ENCODE data around the gene STX3.
"Not testable (repeated sequence)": the region's sequence is repeated elsewhere in the genome, so short reads cannot be mapped to it uniquely, and the experiment has no call there.

The STX3 gene

DNA sequence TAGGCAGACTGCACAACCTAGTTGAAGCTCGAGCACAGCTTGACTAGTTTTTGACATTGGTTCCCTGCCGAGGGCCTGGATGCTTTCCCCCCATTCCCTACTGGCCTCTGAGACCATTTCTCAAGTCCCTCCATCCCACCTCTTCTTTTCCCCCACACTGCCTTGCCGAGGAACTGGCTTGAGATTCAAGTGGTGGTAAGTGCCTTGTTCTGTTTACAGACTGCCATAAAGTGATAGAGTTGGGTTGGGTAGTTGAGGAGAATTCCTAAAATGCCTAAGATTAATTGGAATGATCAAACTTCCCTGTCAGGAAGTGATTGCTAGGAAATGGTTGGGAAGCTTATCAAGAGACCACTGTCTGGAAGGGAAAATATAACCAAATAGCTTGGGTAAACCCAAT lies 39.2 kb downstream of the STX3 start:
- DNase-seq: no peak

DNA sequence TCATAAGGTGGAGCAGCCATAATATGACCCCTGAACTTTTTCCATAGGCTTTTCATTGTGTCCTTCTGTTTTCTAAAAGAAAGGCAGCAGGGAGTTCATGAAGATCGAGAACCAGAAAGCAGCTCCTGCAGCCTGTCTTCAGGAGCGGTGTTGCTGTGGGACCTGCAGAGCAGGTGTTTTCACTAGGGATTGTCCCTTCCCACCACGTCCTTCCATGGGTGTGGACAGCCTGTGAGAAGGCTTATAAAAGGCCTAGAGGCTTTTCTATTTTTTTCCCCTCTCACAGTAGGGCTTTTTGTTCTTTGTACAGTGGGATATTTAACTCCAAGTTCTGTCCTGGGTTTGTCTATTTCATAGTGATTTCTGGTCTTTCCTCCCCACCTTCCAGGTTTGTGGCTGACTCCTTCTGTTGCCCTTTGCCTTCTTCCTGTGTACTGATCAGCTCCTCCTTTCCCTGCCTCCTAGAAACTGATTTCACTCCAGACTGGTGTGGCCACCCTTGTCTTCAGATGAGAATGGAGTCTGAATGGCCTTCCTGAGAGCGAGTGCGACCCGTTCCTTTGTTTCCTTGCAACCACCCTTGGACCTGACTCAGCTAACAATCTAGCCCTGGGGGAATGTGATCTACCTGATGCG lies 45.3 kb downstream of the STX3 start:
- DNase-seq: no peak

DNA sequence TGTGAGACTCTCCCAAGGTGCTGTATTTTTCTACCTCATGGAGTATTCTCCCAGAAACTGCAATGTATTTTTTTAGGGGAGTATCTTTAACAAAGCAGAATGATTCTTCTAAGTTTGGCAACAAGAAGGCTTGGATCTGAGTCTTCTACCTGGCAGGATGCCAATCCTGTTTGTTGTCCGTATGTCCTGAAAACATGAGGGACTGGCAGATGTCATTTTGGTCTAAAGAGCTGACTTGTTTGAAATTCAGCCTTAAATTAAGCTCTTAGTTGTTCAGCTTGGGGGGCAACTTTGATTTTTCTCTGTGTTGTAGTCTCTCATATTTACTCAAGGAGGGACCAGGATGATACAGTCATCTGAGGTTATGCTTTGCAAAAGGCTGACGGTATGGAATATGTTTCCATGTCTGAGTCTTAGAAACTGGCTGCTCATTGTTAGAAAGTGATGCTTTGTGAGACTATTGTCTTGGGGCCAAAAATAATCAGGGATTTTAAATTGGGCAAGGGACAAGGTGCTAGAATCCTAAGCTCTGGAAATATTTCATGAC lies 46.1 kb downstream of the STX3 start:
- DNase-seq: no peak

DNA sequence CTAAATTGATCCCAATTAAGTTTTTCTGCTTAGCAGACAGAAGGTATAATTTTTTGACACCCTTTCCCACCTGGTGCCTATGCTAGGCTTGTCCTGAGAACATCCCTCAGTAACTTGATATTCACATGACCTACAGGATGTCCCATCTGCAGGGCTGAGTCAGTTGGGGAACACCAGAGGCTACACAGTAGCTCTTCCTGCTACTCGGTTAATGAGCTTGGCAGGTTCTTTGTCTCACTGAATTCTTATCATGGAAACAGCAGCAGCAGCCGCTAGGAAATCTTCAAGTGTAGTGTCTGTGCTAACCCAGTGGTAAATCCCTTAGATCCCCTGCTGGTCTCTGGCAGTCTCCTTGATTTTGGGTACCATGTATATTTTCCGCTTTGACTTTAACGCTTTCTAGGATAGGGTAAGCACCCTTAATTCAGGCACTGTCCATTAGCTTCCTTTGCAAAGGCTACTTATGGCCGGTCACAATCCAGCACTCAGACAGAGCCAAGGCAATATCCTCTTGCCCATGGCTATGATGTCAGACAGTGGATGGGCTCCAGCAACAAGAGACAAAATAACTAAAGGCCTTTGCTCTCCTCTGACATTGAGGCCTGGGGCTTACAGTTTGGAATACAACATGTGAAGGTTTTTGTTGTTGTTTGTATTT lies 46.9 kb downstream of the STX3 start:
- DNase-seq: no peak

DNA sequence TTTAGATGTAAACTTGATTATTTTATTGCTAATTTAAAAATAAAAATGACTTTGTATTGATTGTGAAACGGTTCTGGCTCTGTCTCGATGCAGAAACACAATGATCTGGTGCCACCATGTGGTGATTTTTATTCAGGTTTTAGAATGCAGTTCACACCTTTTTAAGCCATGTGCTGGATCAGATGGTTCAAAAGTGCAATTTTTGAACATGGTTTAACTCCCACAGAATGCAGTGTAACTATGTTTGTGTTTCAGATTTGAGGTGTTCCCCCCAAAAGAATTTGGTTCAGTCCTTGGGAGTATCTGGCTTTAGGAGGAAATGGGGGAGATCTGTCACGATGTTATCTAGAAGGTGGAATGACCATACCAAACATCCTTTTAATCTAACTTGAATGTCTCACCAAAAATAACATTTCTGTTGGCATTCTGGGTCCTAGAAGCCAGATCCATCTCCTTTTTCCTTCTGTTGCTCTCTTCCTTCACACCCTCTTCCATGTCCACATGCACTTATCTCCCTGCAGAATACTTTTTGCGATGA lies 47.5 kb downstream of the STX3 start:
- DNase-seq: peak; percentile 30

DNA sequence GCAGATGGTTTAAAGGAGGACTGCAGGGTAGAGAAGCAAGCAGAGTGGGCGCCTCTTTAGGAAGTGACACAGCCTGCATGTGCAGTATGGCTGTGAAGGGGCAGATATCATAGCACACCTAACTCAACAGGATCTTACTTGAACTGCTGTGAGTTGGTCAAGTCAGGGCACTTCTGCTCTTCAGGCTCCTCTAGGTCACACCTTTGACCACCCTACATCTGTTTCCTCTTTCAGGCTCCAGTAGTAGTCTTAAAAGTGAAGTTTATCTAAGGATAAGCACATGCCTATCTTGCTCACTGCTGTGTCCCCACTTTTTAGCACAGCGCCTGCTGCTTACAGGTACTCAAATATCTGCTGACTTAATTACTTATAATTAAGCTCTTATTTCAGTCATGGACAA lies 48.9 kb downstream of the STX3 start:
- DNase-seq: no peak

DNA sequence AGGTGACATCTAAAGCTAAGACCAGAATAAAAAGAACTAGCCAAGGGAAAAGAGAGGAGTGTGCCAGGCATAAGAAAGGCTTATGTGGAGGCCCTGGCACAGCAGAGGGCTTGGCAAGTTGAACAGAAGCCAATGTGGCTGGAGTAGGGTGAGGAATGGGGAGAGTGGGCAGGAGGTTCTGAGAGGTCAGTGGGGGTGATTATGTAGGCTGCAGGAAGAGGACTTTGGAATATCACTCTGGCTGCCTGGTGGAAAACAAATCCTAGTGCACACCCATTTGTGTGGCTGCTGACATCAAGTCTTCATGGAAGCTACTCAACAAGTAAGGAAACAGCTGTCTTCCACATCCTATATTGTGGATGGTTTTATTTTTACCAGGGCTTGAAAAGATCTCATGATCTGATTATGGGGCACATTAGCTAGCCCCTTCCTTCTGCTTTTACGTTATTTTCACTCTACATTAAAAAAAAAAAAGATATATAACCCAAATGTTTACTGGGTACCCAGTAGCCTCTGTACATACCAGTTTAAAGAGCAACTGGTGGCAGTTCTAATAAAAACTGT lies 52.0 kb downstream of the STX3 start:
- no peak for DNase-seq

DNA sequence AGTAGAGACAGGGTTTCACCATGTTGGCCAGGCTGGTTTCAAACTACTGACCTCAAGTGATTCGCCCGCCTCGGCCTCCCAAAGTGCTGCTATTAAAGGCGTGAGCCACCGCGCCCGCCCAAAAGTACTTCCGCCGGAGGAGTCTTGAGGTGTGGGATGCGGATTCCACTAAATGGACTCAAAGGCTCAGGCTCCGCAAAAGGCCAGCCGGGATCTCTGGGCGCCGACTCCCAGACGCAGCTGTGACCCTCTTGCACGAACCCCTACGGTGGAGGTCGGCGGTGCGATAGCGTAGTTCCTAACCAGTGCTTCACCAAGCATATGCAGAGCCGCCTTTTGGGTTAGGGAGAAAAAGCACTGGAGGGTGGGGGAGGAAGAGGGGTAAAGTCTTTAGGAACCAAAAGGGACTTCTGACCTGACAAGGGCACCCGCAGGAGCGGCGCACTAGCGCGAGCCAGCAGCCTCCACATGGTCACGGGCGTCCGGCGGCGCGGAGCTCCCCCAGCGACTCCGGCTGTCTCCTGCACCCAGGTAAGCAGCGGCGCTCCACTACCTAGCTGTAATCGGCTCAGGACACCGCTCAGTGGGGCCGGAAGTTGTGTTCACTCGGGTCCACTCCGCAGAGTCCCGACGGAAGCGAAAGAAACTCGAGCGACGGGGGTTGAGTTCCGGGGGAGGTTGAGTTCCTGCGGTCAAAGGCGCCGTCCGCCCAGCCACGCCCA lies 55.2 kb downstream of the STX3 start, which contains the start of gene MRPL16:
MRPL16 (minus strand) TSS at position 590 of the 722 bp plus-strand sequence; CDS start at position 470, 120 bp downstream.
- DNase-seq: peak; percentile 44

DNA sequence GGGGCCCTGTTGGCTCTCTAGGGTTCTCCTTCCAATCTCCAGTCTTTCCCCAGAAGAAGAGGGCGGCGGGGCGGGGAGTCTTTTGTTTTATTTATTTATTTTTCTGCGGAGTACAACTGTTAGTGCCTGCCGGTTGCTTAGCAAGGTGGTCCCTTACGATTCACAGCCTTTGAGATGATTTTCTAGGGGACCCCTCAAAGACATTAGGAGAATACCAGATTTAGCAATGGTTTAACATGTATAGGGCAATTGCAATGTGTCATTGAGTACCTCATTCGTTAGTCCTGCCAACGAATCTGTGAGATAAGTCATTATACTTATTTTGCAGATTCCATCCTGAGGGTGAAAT lies 55.7 kb downstream of the STX3 start:
- peak; percentile 40 for DNase-seq

DNA sequence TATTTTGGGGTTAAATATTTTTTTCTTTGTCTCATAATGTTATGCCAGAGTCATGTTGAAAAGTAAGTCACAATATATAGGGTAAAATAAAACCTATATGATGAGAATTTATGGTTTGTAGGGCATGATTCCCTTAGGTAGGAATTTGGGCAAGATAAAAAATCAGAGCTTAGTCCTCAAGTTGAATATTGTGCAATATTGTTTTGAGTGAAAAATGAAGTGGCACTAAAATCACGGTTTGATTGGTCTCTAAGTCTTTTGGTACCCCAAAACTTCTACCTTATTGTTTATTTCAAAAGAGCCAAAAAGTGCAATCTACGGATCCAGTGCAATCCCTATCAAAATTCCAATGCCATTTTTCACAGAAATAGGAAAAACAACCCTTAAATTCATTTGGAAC lies 57.0 kb downstream of the STX3 start:
- DNase-seq: no peak

DNA sequence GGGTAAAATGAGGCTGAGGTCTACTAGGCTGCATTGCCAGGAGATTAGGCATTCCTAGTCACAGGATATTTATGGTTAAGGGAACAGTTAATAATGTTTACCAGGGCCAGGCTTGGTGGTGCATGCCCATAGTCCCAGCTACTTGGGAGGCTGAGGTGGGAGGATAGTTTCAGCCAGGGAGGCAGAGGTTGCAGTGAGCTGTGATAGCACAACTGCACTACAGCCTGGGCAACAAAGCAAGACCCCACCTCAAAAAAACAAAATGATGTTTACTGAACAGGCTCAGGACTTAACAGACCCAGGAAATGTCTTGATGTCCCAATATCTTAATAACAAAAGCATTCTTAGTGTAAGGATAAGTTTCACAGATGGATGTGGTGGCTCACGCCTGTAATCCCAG lies 58.2 kb downstream of the STX3 start:
- no peak for DNase-seq

DNA sequence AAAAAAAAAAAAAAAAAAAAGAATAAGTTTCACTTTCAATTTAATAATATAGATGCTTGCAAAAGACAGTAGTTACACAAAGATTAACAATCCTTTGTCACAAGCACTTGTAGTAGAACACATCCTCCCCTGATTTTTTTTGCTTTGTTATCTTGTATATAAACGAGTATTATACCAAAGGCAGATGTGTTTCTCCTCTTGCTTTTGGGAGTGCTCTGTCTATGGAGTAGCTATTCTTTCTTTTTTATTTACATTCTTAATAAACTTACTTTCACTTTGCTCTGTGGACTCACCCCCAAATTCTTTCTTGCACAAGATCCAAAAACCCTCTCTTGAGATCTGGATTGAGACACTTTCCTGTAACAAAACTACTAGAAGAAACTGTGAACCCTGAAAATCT lies 58.8 kb downstream of the STX3 start:
- no peak for DNase-seq

DNA sequence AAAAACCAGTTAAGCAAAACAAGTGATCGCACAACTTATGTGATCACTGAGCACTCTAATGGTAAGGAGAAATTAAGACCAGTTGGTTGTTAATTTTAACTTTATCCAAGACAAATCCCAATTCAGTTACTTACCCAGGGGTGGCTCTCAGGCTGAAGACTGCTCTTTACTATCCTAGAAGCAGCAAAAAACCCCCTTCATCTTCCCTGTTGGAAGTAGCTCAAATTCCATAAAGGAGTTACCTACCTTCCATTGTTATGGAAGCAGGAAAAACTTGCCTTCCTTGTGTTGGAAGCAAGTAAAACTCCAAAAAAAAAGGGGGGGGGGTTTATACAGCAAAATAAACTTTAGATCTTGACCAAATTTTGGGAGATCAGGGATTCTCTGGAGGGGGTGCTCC lies 60.6 kb downstream of the STX3 start:
- DNase-seq: no peak

DNA sequence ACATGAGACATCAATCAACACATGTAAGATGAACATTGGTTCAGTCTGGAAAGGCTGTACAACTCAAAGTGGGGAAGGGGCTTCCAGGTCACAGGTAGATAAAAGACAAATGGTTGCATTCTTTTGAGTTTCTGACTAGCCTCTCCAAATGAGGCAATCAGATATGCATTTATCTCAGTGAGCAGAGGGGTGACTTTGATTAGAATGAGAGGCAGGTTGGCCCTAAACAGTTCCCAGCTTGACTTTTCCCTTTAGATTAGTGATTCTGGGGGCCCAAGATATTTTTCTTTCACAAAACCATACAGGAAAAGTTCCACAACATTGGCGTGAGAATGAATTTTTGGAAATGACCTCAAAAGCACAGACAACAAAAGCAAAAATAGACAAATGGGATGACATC lies 61.3 kb downstream of the STX3 start:
- DNase-seq: not testable (repeated sequence)

DNA sequence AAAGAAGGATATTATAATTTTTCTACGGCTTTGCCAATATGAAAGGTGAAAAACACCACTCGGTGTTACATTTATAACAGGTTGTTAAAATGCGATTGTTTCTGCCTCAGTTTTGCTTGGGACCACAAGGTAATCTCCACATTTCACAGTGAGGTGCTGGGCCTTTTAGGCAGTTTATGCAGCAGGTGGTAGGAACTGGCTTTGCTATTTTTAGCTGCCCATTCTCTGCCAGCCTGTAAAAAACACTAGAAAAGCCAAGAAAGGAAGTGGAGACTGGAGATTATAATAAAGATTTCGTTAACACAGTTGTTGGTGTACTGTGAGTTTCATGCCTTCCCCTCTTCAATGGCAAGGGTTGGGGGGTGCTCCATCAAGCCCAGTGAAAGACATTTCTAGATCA lies 63.4 kb downstream of the STX3 start:
- DNase-seq: no peak

DNA sequence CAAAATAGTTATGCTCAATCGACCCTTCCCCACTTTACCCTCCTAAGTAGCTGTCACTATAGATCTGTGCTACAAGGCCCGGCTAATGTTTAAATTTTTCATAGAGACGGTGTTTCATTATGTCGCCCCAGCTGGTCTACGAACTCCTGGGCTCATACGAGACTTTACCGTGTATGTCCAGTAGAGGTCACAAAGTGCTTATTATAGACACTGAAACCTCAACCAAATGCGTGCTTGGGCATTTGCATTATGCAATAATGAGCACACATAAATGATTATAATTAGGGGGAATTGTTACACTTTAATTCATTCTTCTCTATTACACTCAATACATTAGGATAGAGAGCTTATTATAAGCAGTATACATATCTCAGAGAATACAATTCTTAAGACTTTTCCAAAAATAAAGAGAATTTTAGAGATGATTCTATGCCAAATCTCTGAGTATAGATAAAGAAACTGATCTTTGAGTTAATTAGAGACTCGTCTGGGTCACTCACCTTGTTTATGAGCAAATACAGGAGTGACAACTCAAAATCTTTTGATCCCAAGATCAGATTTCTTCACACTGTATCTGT lies 67.9 kb downstream of the STX3 start:
- peak; percentile 7 for DNase-seq

DNA sequence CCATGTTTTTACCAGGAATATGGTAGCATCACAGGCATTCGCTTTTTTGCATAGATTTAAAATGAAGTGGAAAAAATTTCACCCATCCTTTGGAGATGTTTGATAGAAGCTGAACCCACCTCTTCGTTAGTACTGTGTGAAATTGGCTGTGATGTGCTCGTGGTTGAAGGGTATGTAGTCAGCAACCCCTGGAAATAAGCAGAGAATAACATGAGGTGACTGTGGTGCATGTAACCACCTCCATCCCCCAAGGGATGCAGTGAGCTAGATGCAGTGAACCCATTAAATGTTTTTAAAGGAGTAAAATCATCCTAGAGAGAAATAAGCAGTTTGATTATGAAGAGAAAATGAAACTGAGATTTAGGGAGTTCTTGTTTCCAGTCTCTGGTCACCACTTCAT lies 74.2 kb downstream of the STX3 start:
- DNase-seq: no peak

DNA sequence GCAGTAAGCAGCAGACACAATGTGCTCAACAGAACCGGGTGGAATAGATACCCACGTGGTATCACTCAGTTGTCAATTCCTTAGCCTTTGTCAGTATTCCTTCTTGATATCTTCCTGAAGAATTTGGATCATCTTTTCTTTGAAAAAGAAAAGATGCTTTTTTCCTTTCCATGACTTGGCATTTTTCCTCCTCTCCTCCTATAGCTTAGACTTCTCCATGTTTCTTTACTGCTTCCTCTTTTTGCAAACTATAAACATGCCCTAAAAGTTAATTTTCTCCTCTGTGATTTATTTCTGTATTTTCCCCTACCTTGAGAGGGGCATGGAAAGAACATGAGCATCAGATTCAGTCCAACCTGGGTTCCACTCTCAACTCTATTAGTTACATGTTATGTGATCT lies 78.4 kb downstream of the STX3 start:
- DNase-seq: no peak

DNA sequence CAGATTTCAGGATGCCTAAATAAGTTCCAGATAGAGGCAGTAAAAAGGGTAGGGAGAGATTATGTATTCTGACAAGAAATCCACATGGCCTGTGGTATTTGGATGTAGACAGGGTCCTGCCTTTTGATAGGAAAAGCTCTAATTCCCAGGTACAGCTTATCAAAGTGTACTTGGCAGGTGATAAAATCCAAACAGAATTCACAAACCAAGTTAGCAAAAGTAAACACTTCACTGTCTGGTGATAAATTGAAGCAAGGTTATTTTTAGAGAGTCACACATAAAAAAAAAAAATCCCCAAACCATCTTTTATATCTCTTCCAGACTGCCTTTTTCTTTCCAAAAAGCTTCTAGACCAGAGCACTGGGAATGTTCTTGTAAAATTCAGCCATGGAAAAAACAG lies 84.4 kb downstream of the STX3 start:
- no peak for DNase-seq

DNA sequence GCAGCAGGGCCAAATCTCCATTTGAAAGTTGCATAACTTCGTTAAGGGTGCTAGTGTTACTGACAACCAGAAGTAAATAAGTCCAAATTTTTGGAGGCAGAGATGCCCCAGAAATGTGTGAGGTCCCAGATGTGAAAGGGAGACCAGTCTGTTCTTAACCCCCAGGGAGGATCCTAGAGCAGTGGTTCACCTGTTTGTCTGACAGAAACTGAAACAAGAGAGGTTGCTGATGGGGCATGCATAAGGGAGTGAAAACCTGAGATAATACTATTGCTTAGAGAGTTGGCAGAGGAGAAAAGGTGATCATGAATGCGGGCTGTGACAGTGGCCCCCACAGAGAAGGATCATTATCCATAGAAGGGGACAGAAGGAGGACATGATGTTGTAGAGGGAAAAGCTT lies 86.3 kb downstream of the STX3 start:
- no peak for DNase-seq

DNA sequence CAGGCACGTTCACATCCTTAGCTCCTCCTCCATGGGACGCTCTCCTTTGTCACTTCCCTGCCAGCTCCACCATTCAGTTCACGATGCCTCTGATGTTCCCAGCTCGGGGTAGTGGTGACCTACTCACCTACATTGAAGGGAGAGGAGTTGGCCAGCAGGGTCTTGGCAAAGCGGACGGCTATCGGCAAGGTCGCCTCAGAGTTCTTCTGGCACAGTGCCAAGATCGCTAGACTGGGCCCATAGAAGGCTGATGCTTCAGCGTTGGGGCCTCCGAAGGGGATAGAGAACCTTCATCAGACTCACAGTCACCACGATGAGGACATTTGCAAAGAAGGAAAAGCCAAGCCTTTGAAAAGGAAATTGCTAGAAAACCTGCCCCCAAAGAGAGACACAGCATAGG lies 87.1 kb downstream of the STX3 start:
- DNase-seq: no peak

DNA sequence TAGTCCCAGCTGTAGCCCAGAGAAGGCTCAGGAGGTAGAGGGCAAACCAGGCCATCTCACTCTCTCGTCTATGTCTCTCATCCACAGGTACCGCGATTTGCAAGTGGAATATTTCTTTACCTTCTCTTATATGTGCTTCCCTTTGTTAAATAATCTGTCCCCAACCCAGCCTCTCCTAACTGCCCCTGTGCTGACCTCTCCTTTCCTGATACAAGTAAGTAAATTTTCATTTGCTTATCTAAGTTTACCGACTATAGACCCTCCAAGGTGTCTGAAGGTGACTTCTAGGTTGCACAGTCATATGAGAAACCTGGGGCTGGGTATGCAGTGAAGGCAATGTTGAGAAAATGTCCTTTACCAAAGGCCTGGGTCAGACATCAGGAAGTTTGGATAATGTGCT lies 90.2 kb downstream of the STX3 start, which contains the start of gene CBLIF:
CBLIF (minus strand) TSS at position 101 of the 400 bp plus-strand sequence; CDS start at position 55, 46 bp downstream.
- DNase-seq: no peak

DNA sequence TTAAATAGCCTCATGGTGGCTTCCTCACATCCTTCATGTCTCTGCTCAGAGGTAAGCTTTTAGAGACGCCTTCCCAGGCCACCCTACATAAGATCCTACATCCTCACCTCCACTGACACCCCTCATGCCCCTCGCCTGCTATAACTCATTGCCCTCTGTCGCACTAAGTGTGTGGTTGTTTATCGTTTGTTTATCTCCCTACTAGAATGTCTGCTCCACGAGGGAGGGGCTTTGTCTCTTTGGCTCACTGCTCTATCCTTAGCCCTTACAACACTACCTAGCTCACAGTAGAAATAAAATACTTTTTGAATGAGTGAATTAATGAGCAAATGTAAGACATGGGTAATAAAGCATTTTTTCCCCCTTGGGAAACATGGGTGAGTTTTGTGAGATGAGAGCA lies 91.4 kb downstream of the STX3 start:
- no peak for DNase-seq

All from NCI-H1694 (cell line).